Glutamatergic neuron (in vitro differentiated cells): Measurements from ENCODE around the gene PLXND1. TPM values are rescaled to one million over a fixed set of nuclear protein-coding genes. Genes with fewer than 3 reads are reported as not detected.

ENCODE experiments used
- DNase-seq: peaks from one replicate; pipeline ENCODE4 v3.0.0; 2022
- H3K27ac Mint-ChIP-seq: one replicate; pipeline ENCODE4 v1.8.0; 2020; ENCODE audit warnings: mild to moderate bottlenecking, mixed read lengths, inconsistent platforms; ENCODE audit not compliant: unreplicated experiment
- H3K27me3 Mint-ChIP-seq: one replicate; pipeline ENCODE4 v1.8.0; 2020; ENCODE audit warnings: mild to moderate bottlenecking, moderate library complexity, mixed read lengths, inconsistent platforms; ENCODE audit not compliant: unreplicated experiment
- H3K36me3 Mint-ChIP-seq: one replicate; pipeline ENCODE4 v1.8.0; 2020; ENCODE audit warnings: mild to moderate bottlenecking, mixed read lengths, inconsistent platforms; ENCODE audit not compliant: unreplicated experiment
- H3K4me1 Mint-ChIP-seq: one replicate; pipeline ENCODE4 v1.8.0; 2020; ENCODE audit warnings: mild to moderate bottlenecking, low read depth, mixed read lengths, inconsistent platforms; ENCODE audit not compliant: unreplicated experiment
- H3K4me3 Mint-ChIP-seq: one replicate; pipeline ENCODE4 v1.8.0; 2020; ENCODE audit warnings: mild to moderate bottlenecking, mixed read lengths, inconsistent platforms; ENCODE audit not compliant: unreplicated experiment
- H3K9me3 Mint-ChIP-seq: one replicate; pipeline ENCODE4 v1.8.0; 2020; ENCODE audit warnings: mild to moderate bottlenecking, moderate library complexity, mixed read lengths, inconsistent platforms; ENCODE audit not compliant: unreplicated experiment
- CTCF ChIP-seq: fragments of 200-600 bp; sonication (generic); IDR thresholded peaks from one replicate; pipeline ENCODE4 v1.5.0; 2021; ENCODE audit not compliant: partially characterized antibody, unreplicated experiment
- total RNA-seq: library from RNA; stranded (reverse); fragmentation: NEBNext Ultra II Directional; extraction: Animal tissue kit (Norgen Biotek cat#: 25700); gene quantifications from one replicate; pipeline ENCODE4 v1.2.1, GENCODE V29; 2021; ENCODE audit not compliant: unreplicated experiment

Gene PLXND1
- total RNA-seq, 1 donor from 2014 or later, result 72.2 TPM

GRCh38 chr3:129582799-129583198 lies 23.7 kb downstream of the PLXND1 start:
- peak overlapping the region; percentile 43 for H3K27ac Mint-ChIP-seq
- H3K36me3 Mint-ChIP-seq, result no peaks in the 10 kb centered on the region
- peaks cover 4% of the 10 kb centered on the region for H3K27me3 Mint-ChIP-seq
- H3K4me1 Mint-ChIP-seq, result peaks cover 5% of the 10 kb centered on the region
- TF ChIP-seq CTCF, result no peak
- no peak for DNase-seq
- peaks cover 10% of the 10 kb centered on the region for H3K9me3 Mint-ChIP-seq
- H3K4me3 Mint-ChIP-seq, result no peak overlapping the region

GRCh38 chr3:129581623-129582022 lies 24.9 kb downstream of the PLXND1 start:
- Mint-ChIP-seq H3K36me3 (no peaks in the 10 kb centered on the region), H3K4me1 (peaks cover 8% of the 10 kb centered on the region), H3K9me3 (peaks cover 8% of the 10 kb centered on the region), H3K27me3 (peaks cover 4% of the 10 kb centered on the region), H3K27ac (no peak overlapping the region), H3K4me3 (no peak overlapping the region)
- TF ChIP-seq CTCF, result no peak
- no peak for DNase-seq

GRCh38 chr3:129579991-129580390 lies 26.5 kb downstream of the PLXND1 start:
- H3K9me3 Mint-ChIP-seq, result peaks cover 8% of the 10 kb centered on the region
- peaks cover 6% of the 10 kb centered on the region for H3K27me3 Mint-ChIP-seq
- peaks cover 15% of the 10 kb centered on the region for H3K4me1 Mint-ChIP-seq
- no peak overlapping the region for H3K4me3 Mint-ChIP-seq
- DNase-seq, result no peak
- H3K36me3 Mint-ChIP-seq, result no peaks in the 10 kb centered on the region
- no peak for TF ChIP-seq CTCF
- no peak overlapping the region for H3K27ac Mint-ChIP-seq

- no peak overlapping the region for H3K27ac Mint-ChIP-seq
- no peak overlapping the region for H3K4me3 Mint-ChIP-seq
- no peak for DNase-seq
- no peaks in the 10 kb centered on the region for H3K36me3 Mint-ChIP-seq
- TF ChIP-seq CTCF, result no peak
- H3K4me1 Mint-ChIP-seq, result peaks cover 16% of the 10 kb centered on the region
- H3K27me3 Mint-ChIP-seq, result peaks cover 11% of the 10 kb centered on the region
- peaks cover 11% of the 10 kb centered on the region for H3K9me3 Mint-ChIP-seq
Measured at GRCh38 chr3:129577925-129578786, 28.3 kb downstream of the PLXND1 start.

- TF ChIP-seq CTCF, result no peak
- no peak overlapping the region for H3K4me3 Mint-ChIP-seq
- DNase-seq, result peak; percentile 72
- peaks cover 19% of the 10 kb centered on the region for H3K4me1 Mint-ChIP-seq
- H3K9me3 Mint-ChIP-seq, result peaks cover 11% of the 10 kb centered on the region
- peaks cover 13% of the 10 kb centered on the region for H3K27me3 Mint-ChIP-seq
- H3K27ac Mint-ChIP-seq, result no peak overlapping the region
- no peaks in the 10 kb centered on the region for H3K36me3 Mint-ChIP-seq
Measured at GRCh38 chr3:129577366-129577765, 29.1 kb downstream of the PLXND1 start.
